Activated effector memory CD4-positive, alpha-beta T cell treated with Interleukin-2 at 50 U/mL for 16 hours (primary cell): ENCODE data around the gene LRCH1.
A peak's percentile ranks its signal among the peaks of the same experiment; 100 is the strongest.
"Not testable (repeated sequence)": the region's sequence is repeated elsewhere in the genome, so short reads cannot be mapped to it uniquely, and the experiment has no call there.

Source experiments
- DNase-seq: peaks from one replicate; pipeline ENCODE4 v3.0.0-alpha.2; 2020

Gene LRCH1

DNA sequence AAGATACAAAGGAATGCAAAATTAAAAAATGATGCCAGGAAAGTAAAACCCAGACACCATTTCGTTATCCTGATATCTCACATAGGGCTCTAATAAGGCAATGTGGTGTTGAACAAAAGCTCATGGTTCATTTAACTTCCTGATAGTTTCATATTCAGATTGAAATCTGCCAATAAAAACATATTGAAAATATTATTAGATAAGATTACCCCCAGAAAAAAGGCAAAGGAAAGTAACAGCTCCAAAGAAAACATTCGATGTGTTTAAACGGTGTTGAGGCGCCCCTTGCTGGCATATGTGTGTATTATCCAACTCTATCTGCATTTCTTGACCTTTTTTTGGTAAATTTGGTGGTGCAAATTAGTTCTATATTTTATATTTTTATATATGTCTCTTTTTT lies 168.1 kb downstream of the LRCH1 start:
- DNase-seq = peak; percentile 5

DNA sequence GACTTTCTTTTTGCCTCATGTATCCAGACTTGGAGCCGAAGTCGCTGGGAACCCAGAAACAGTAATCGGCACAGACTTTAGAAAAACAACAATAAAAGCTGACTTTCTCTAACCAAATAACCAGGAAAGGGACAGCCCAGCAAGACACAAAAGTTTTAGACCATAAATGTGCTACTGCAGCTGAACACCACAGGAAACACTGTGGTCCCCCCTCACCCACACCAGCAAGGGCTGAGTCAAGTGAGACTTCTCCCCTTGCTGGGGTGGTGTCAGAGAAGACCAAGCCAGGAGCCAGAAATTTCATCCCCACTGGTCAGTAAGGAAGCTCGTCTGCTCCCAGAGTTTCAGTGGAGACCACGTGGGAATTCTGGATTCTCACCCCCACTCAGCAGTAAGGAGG lies 173.4 kb downstream of the LRCH1 start:
- no peak for DNase-seq

DNA sequence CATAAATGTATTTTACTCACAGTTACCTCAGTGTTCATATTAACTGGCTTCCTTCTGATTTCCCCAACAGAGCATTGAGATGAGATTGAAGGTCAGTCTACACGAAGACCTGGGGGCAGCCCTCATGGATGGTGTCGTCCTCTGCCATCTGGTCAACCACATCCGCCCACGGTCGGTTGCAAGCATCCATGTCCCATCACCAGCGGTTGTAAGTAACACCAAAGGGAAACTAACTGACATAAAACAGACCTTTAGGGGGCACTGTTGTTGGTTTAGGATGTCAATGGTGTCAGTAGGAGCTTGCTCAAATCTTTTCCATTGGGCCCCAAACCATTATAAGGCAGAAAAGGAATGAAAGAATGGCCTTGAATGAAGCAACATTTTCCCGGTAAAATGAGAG lies 175.8 kb downstream of the LRCH1 start:
- DNase-seq = no peak

DNA sequence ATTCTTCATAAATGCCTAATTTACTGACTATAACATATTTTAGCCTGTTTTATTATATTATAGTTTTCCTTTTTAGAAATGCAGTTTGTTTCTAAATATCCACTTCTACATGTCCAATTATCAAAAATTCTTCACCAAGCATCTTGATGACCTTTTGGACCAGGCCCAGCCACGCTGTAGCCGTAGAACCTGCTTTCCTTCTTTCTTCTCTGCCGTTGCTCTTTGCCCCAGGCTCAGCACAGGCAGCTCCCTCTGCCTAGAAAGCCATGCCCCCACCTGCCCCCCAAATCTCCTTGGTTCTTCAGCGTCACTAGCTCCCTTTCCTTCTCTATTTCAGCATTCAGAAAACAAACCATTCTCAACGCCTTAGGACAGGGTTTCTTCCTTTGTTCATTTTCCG lies 178.6 kb downstream of the LRCH1 start:
- no peak for DNase-seq

DNA sequence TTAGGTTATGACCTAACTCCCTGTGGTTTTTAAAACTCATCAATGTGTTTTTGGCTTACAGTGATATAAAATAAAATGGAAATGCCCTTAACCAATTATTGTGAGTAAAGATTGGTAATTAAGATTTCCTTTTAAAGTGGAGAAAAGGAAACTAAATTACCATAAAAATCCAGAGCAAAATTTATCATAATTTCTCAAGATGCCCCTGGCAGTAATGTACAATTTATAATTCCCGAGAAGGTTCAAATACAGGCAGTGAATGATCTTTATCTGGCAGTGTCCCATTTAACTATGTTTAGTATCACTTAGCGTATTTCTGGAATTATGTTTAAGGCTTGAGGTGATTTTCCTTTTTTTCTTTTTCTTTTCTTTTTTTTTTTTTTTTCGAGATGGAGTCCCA lies 182.5 kb downstream of the LRCH1 start:
- DNase-seq = no peak

DNA sequence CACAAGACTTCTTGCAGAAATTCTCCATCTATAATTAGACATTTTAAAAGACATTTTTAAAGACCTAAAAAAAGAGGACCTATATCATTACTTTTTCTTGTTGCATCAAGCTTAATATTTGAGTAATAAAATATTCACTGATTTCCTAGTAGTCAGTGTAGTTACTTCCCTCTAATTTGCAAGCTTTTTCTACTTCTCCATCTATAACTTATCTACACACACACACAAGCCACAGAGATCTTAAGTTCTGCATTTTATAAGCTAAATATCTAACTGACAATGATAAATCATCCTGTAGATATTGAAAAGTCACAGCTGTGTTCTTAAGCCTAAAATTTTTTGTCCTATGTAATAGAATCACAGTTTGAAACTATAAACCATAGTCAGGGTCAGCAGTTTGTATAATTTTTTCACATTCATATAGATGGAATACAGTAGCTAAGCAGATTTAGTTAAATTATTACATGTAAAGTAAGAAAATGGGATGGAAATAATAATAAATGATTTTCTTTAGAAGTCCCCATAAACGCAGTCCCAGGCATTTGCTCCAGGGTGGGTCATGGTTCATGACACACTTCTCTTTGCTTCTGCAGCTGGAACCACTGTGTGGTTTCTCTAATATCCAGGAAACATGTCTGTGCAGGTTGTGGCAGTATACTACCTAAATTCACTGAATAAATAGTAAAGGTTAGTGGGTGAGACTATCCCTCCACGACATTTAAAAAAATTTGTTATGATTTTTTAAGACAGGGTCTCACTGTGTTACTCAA lies 183.8 kb downstream of the LRCH1 start:
- DNase-seq = no peak

DNA sequence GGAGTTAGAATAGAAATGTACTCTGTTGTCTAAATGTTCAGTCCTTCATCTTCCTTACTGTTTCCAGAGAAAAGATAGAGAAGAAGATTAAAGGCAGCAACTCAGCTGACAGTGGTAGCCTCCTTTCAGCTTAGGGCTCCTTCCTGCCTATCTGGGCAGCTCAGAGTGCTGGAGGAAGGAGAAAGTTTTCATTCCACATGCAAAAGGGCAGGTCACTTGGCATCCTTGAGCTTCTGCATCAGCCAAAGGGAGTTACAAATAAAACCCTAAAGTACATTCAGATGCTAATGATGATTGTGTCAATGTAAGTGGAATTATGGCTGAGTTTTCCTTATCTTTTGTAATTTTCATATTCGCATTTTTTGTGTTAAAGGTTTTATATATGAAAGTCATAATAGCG lies 185.1 kb downstream of the LRCH1 start:
- DNase-seq = no peak

DNA sequence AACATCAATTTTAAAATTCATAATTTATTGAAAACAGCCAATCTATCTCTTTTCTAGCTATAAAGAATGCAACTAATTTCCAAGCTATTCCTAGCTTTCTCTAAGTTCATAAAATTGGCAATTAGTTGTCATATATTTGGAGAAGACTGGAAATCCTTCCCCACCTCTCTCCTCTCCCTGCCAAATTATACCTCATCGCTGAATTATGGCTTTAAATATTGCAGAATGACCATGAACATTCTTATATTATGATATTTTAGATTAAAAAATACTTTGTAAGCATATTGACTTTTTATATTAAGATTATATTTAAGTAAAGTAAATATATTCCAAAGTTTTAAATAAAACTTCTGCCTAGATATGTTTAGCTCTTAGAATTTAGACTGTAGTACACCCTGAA lies 185.8 kb downstream of the LRCH1 start:
- no peak for DNase-seq

DNA sequence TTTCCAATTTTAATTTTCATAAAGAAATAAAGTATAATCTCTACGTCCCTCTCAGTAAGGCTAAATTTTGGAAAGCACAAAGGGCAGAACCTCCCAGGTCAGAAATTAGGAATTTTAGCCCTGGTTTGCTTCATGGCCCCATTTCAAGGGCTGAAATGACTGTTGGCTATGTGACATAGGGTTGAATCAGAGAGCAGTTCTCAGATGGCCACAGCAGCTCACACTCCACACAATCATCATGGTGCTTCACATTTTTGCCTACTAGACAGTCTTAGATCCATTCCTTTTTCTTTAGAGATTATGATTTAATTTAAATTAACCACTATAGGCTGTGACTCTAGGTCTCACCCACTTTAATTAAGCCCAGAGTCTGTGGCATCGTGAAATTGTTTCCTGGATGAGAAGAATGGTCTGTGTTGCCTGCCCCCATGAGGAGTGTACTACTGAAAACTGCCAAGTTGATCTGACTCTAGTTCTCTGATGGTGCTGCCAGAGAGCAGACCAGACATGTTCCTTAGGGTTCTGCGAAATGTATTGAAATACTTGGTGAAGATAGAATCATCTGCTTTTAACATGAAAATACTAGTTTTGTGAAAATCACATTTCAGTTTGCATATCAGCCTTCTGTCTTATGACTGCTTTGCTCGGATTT lies 186.6 kb downstream of the LRCH1 start:
- no peak for DNase-seq

DNA sequence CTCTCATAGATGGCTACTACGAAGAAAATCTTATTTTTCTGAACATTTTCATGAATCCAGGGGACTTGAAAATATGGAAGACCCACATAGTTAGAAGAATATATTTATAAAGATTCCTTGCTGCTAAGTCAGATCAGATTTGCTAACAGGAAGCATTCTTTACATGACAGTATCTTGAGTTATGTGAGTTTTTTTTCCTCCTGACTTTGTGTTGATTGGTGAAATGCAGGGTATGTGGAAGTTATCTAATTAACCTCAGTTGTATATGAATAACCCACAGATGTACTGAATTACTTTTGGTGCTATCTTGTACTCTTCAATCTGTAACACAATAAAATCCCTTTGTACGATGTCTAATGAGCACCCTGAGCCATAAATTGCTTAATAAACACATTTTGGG lies 190.2 kb downstream of the LRCH1 start:
- no peak for DNase-seq

DNA sequence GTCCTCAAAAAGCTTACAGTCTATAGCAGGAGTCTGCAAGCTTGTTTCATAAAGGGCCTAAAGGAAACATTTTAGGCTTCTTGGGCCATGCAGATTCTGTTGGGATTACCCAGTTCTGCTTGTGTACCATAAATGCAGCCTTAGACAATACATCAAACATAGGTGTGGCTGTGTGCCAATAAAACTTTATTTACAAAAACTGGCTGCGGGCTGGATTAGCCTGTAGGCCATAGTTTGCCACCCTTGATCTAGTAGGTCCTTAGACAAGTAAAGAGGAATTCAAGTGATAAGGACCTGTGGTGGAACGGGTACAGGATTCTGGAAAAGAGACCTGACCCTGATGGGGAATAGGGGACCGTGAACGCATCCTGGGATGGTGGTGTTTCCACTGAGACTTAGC lies 192.1 kb downstream of the LRCH1 start:
- no peak for DNase-seq

DNA sequence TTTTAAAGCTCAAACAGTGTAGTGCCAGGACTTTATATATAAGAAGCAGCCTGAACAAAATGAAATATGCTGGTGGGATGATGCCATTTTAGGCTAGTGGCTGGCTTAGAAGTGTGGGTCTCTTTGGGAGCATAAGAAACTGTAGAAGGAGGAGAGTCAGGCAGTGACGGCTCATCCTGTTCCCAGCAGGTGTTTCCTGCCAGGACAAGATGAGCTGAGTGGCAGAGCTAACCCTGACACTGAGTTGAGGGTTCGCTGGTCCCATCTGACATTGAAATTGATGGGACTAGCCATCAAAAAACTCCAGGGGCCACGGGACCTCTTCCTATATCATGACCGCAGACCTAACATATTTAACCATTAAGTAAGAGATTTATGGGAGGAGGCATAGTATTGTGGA lies 192.7 kb downstream of the LRCH1 start:
- no peak for DNase-seq

DNA sequence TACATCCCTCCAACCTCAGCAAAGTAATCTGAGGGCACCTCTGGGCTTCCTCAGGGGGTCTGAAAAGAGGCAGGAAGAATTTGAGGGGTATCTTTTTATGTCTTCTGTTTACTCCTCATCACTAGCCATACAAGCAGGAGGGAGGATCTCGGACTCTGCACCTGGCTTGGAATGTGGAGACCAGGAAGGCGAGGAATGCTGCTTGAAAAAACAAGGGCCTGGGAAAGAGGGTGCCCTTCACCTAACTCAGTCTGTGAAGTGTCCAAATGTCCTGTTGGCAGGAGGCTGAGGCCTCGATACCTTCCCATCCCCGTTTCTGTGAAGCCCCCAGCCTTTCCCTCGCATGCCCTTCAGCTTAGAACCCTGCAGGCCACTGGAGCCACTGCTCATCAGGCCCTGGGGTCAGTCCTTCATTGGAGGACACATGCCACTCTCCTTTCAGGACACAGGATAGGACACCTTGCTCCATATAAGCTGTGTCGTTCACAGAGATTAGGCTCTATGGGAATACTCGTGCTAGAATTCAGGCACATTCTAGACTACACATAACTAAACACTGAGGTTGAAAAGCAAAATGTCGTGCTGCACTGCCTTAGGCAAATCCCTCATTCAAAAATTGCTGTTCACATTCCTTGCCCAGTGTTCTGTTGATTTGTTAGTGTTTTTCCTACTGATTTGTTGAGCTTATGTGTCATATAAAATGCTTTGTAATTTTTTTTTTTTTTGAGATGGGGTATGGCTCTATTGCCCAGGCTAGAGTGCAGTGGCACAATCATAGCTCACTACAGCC lies 194.3 kb downstream of the LRCH1 start:
- DNase-seq = no peak

DNA sequence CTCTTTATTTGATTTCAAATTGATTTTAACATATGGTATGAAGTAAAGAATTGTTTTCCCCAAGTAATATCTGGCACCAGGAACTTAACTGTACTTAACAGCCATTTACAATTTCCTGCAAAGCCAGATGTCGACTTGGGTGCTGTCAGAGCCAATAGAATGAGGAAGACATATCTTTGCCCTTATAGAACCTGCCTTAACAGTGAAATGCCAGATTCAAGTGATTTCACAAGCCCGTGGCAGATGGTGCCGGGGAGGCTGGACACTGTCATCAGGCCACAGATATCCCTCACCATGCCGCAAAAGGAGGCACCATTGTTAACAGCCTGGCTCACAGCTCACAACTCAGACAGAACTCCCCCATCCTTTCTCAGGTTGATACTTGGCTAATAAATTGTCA lies 195.3 kb downstream of the LRCH1 start:
- DNase-seq = no peak

DNA sequence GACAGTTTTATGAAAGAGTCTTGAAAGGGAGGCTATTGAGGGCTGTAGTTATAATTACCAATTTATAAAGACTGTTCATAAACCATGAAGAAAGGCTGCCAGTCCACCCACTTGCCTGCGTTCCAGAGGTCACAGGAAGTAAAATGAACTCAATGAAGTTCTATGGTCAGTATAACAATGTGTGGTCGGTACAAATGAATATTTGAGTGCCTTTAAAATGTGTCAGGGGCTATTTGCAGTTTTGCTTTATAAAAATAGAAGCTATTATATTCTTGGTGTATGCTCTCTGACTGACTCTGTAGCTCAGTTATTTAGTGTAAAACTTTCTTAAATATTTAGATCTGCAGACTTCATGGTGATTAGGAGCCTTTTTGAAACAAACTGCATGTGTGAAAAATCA lies 197.0 kb downstream of the LRCH1 start:
- DNase-seq = no peak

DNA sequence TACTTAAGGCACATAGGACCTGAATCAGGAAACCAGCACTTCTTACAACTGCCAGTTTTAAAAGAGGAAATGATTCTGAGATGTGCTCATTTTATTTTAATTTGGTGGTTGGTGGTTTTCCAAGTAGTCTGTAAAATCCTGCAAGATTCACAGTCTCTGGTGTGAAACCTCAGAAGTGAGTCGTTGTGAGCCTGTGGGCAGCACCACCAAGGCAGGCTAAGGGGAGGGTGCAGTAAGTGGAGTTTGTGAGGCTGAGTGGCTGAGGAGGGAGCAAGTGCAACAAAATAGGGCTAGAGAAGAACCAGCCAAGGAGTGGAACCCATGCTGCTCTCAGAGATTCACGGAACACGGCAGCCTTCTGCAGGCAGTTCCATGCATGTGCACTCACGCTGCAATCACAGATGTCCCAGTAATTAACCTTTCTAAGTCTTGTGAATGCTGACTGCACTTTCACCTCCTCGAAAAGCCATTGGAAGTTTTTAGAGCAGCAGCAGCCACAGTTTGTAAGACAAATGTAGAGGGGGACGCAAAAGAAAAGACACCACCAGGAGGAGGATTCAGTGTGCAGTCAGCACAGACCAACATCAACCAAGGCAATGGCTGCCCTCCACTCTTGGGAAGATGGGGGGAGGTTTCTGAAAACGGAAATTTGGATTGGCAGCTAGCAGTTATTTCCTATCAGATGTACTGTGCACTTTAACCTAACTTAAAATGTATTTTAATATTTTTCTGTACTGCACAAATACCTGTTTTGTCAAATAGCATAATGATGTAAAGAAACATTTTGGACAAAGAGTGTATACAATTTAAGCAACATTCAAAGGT lies 199.1 kb downstream of the LRCH1 start:
- DNase-seq = peak; percentile 28

DNA sequence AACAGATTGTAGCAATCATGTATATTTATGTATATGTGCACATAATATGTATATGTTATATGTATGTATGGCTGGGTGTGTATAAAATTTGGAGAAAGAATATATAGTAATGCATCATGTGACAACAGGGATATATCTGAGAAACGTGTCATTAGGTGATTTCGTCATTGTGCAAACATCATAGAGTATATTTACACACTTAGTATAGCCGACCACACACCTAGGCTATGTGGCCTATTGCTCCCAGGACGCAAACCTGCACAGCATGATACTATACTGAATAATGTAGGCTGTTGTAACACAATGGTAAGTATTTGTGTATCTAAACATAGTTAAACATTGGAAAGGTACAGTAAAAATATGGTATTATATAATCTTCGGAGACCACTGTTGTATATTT lies 200.2 kb downstream of the LRCH1 start:
- DNase-seq = no peak

DNA sequence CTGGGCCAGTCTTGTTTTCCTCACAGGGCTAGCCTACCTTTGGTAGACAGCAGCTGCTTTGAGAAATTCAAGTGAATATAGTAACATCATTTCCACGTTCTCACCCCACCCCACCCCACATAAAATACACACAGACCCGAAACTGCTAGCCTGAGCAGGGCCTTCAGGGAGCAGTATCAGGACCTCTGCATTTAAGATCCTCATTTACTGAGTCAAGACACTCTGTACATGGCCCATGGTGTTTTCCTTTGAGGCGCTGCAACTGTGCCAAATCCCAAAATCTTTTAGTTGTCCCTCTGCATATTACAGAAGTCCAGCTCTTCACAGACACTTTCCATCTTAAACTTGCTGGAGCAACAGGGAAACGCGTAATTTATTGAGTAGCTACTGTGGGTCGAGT lies 200.9 kb downstream of the LRCH1 start:
- no peak for DNase-seq

DNA sequence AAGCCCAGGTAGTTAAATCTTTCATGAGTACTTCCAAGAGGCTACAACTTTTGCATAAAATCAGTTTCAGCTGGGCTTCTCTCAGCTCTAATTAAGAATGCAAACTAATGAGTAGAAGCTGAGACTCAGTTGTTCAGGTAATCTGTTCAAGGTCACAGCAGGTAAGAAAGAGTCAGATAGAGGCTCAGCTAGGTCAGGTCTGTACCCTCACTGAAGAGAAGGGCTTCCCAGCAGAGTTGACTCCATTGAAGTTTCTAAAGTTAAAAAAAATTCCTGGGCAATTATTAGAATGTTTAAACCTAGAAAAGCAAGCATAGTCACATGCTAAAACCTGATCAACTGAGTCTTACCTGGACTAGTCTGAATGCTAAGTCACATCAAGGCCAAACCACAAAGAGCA lies 201.8 kb downstream of the LRCH1 start:
- DNase-seq = no peak

DNA sequence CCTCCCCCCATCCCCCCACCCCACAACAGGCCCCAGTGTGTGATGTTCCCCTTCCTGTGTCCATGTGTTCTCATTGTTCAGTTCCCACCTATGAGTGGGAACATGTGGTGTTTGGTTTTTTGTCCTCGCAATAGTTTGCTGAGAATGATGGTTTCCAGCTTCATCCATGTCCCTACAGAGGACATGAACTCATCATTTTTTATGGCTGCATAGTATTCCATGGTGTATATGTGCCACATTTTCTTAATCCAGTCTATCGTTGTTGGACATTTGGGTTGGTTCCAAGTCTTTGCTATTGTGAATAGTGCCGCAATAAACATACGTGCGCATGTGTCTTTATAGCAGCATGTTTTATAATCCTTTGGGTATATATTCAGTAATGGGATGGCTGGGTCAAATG lies 202.5 kb downstream of the LRCH1 start:
- not testable (repeated sequence) for DNase-seq

DNA sequence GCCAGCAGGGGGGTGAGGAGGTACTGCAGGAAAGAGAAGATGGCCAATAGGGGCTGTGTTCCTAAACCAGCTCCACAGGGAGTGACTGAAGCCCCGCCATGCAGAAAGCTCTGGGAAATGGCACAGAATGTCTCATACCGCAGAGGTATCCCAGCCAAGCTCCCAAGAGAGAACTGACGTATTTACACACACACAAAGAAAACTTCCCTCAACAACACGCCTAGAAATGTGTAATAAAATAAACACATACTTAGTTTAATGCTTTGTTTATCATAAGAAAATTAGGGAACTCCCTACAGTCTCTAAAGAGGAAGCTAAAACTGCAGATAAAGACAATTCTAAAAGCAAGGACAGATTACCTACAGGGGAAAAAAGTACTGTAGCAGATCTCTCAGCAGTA lies 204.0 kb downstream of the LRCH1 start:
- no peak for DNase-seq

DNA sequence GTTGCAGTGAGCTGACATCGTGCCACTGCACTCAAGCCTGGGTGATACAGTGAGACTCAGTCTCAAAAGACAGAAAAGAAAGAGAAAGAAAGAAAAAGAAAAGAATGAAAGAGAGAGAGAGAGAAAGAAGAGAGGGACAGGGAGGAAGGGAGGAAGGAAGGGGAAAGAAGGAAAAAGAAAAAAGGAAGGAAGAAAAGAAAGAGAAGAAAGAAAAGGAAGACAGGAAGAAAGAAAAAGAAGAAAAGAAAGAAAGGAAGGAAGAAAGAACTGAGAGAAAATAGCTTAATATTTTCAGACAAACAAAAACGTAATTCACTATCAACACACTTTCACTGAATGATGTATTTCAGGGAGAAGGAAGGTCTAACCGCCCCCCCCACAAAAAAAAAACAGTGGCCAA lies 204.7 kb downstream of the LRCH1 start:
- no peak for DNase-seq

DNA sequence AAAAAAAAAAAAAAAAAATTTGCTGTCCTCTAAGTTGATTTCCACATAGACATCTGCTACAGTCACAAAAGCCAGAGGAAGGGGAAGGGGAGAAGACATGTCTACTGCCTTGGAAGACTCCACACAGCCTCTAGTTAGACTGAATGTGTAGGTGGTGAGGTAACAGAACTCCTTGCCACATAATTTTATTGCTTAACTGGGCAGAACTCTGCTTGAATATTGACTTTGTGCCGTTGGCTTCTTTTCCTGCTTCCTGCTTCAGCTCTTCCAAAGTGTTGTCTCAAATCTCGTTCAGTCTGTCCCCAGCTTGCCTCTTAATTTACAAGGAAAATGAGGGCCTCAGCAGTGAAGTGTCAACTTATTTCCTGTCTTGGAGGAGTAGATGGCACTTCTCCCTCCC lies 206.9 kb downstream of the LRCH1 start:
- DNase-seq = no peak
